HG02973 (cell line): Measurements from ENCODE around the gene MED22.

ENCODE experiments used
- ATAC-seq: cut with Tn5 transposase; IDR thresholded peaks from one replicate; pipeline ENCODE4 v1.9.1; 2021; ENCODE audit warnings: moderate library complexity; ENCODE audit not compliant: unreplicated experiment

Gene MED22

GRCh38 chr9:133356391-133357091 is 8.6 kb upstream of the MED22 start, which contains the start of the genes SURF1 and SURF2:
Gene SURF1, minus strand, starts transcription at chr9:133356487. Its CDS starts 34 bp downstream, at chr9:133356453.
Gene SURF2, plus strand, starts transcription at chr9:133356550. Its CDS starts 43 bp downstream, at chr9:133356593.
- ATAC-seq: no peak

DNA sequence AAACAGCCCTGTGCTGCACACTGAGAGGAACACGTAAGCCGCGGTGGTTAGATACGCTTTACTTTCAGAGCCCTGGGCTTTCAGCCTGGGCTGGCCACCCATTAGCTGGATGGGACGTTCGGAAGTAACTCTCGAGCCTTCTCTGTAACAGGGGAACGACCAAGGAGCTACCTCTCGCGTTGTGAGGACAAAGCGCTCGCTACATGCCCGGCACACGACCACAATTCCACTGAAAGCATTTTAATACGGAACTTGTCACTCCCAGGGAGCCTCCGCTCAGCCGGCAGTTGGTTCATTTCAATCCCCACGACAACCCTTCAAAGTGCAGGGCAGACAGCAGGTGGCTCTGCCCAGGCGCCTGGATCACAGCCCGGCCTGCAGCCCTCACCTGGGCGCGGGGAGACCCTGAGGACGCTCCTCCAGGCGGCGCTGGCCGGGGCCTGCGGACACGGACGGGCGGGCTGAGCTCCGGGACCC is 8.0 kb upstream of the MED22 start:
- no peak for ATAC-seq

GRCh38 chr9:133354766-133355165 is 6.8 kb upstream of the MED22 start:
- no peak for ATAC-seq

GRCh38 chr9:133353548-133353947 is 5.6 kb upstream of the MED22 start:
- no peak for ATAC-seq

GRCh38 chr9:133352635-133353340 is 4.9 kb upstream of the MED22 start:
- no peak for ATAC-seq

GRCh38 chr9:133351908-133352634 is 4.1 kb upstream of the MED22 start:
- ATAC-seq: no peak

GRCh38 chr9:133351526-133351907 is 3.6 kb upstream of the MED22 start:
- no peak for ATAC-seq

DNA sequence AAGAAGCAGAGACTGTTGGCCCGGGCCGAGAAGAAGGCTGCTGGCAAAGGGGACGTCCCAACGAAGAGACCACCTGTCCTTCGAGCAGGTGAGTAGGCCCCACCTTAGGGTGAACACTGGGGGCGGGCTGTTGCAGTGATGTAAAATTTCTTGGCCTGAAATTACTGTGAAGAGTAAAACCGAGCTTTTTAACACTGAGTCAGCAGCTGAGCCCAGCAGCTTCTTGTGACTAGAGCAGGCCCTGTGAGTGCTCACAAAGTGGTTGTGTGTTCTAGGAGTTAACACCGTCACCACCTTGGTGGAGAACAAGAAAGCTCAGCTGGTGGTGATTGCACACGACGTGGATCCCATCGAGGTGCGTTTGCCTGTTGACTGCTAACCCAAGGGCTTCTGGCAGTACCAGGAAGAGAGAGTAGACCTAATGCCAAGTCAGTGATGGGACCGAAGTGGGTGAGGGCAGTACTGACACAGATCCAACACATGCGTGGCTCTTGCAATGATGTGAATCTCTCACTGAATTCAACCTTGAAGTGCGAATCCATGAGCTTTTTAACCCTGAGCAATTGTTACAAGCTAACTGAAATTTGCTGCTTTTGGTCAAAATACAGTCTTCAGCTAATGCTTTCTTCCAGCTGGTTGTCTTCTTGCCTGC is 2.2 kb upstream of the MED22 start:
- ATAC-seq: no peak

DNA sequence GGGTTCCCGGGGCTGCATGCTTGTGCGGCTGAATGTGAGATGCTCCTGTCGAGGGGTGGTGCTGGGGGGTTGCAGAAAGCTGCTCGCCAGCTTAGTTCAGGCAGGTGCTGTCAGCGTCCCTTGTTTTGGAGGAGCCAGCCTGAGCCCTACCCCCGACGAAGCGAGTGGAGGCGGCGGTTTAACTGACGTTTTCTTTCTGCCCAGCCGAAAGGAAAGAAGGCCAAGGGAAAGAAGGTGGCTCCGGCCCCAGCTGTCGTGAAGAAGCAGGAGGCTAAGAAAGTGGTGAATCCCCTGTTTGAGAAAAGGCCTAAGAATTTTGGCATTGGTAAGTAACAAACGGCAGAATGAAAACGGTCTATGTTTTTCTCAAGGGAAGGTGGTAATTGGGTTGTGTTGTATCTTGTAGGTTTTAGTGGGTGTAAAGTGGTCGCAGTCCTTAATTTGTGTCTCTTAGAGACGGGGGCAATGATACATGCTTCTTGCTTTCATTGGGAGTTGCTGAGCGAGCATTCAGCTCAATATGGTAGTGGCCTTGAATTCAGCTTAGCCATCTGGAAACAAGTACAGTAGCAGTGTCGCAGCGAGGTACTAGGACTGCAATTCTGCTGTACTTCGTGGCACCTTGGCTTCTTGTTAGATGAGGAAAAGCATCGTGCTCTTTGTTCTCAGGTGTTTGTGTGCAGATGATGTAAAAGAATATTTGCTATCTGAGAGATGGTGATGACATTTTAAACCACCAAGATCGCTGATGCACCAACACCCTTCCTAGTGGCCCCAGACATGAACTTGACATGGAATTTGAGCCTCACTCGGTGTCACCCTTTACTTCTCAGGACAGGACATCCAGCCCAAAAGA is 1.0 kb upstream of the MED22 start:
- no peak for ATAC-seq

- ATAC-seq: peak; percentile 12
Observed at GRCh38 chr9:133347515-133347984, 381 bp downstream of the MED22 start.

GRCh38 chr9:133346021-133346785 is 1.7 kb downstream of the MED22 start:
- ATAC-seq: no peak

GRCh38 chr9:133345596-133345995 is 2.3 kb downstream of the MED22 start:
- ATAC-seq: no peak

GRCh38 chr9:133344979-133345378 is 3.0 kb downstream of the MED22 start:
- no peak for ATAC-seq

GRCh38 chr9:133344071-133344470 is 3.9 kb downstream of the MED22 start:
- no peak for ATAC-seq

GRCh38 chr9:133342570-133342969 is 5.4 kb downstream of the MED22 start:
- ATAC-seq: no peak

- no peak for ATAC-seq
Observed at GRCh38 chr9:133342069-133342406, 5.9 kb downstream of the MED22 start.

DNA sequence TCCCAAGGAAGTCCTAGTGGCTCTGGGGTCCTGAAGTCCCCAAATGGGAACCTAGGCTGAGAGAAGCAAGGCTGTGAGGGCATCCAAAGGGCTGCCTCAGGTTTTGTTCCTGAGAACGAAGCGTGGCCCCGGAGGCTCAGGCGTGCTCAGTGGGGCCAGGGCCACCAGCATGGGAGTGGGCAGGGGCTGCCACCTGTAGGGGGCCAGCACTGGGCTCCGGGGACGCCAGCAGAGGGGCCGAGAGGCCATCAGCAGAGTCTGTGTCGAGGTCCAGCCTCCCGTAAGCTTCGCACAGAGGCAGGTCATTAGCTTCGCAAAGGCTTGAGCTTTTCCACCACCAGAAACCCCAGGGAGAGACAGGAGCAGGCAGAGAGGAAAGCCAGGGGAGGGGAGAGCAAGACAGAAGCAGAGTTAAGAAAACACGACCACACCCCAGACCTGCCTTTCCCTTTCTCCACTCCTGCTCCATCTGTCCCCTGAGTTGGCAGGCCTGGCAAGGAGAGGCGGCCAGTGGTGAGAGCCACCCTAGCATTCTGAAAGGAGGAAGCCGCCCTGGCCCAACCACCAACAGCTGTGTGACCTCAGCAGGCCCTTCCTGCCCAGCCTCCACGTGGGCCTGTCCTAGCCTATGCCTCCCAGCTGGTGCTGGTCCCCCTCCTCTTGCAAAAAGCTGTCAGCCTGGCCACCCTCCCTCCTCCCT is 6.4 kb downstream of the MED22 start:
- no peak for ATAC-seq

DNA sequence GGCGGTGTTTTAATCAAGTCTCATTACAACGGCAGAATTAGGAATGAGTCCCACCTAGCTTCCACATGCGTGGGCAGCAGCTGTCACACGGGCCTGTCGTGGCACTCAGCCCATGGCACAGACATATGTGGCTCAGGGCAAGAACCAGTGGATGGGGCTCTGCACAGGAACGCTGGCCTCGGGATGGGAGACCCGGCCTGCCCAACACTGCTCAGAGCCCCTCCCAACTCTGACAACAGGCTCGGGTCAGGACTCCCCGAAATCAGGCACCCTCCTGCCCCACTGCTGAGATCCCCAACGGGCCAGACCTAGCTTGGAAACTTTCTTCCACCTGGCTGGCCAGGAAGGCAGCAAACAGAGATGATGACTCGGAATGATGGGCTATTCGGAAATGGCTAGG is 7.0 kb downstream of the MED22 start:
- ATAC-seq: no peak

GRCh38 chr9:133340256-133340655 is 7.7 kb downstream of the MED22 start:
- ATAC-seq: no peak
